ENCODE measurements around the gene NDRG3.

GRCh38 chr20:36779656-36780025, 33.8 kb upstream of the NDRG3 start:
- TF ChIP-seq CTCF (IDR thresholded peaks at IDR 0.05; ENCODE audit: insufficient read depth, low read length), result no peak
- TF ChIP-seq REST (IDR thresholded peaks at IDR 0.05; ENCODE audit: insufficient replicate concordance, low read depth), result no peak
- no peak for TF ChIP-seq POLR2AphosphoS5 (IDR thresholded peaks at IDR 0.05; ENCODE audit: low read depth)
- no peak for TF ChIP-seq GABPA (IDR thresholded peaks at IDR 0.05; ENCODE audit: low read depth)
